Lower leg skin (tissue), 3 donors: Measurements from ENCODE around the gene GALR2.

ENCODE experiments used
- CTCF ChIP-seq, 3 donors: fragments of 450-650 bp; IDR thresholded peaks; one replicate each; pipeline ENCODE4 v1.5.1; 2016; ENCODE audit warnings: antibody characterized with exemption in 3 of 3, mild to moderate bottlenecking in 3 of 3, moderate library complexity in 2 of 3
- POLR2A ChIP-seq, 2 donors: fragments of 450-650 bp; IDR thresholded peaks; one replicate each; pipeline ENCODE4 v1.6.1; 2016 to 2017; ENCODE audit warnings: antibody characterized with exemption in 2 of 2, mild to moderate bottlenecking in 1 of 2, moderate library complexity in 1 of 2

GRCh38 chr17:76032780-76033108, 41.8 kb upstream of the GALR2 start:
- TF ChIP-seq CTCF (IDR thresholded peaks at IDR 0.05), result no peak
- no peak for TF ChIP-seq POLR2A (IDR thresholded peaks at IDR 0.05)
